Measurements from ENCODE around the gene CXCL11. TPM values are rescaled to one million over a fixed set of nuclear protein-coding genes. Genes with fewer than 3 reads are reported as not detected.

CXCL11 gene
- polyA plus RNA-seq (ENCODE audit: low read depth in 6 of 6) = not detected

GRCh38 chr4:76035799-76036380, at the start of gene CXCL11:
TSS of gene CXCL11 (minus strand) at chr4:76036070. CDS start at chr4:76035987, 83 bp downstream.
- H3K9me3 Mint-ChIP-seq = no peaks in the 10 kb centered on the region
- H3K4me3 Mint-ChIP-seq = no peak within 1 kb of the TSS
- no peak within 1 kb of the TSS for H3K27ac Mint-ChIP-seq
- no peak for DNase-seq
- no peaks in the 10 kb centered on the region for H3K36me3 Mint-ChIP-seq
- no peaks in the 10 kb centered on the region for H3K4me1 Mint-ChIP-seq
- ATAC-seq (ENCODE audit: low read depth in 2 of 2) = no peak
- H3K27me3 Mint-ChIP-seq = peaks cover 4 to 6% (median 5%) of the 10 kb centered on the region in 3 donors

GRCh38 chr4:76084542-76084941, 48.7 kb upstream of the CXCL11 start:
- Mint-ChIP-seq H3K27me3 (peaks cover 10 to 15% (median 12%) of the 10 kb centered on the region in 3 donors), H3K4me3 (no peak overlapping the region), H3K4me1 (peaks cover 0 to 2% (median 0%) of the 10 kb centered on the region in 3 donors), H3K36me3 (no peaks in the 10 kb centered on the region), H3K27ac (no peak overlapping the region), H3K9me3 (no peaks in the 10 kb centered on the region)
- no peak for DNase-seq
- no peak for ATAC-seq (ENCODE audit: low read depth in 2 of 2)

GRCh38 chr4:76083386-76083988, 47.6 kb upstream of the CXCL11 start:
- DNase-seq (no peak), ATAC-seq (ENCODE audit: low read depth in 2 of 2) (no peak)
- H3K9me3 Mint-ChIP-seq = no peaks in the 10 kb centered on the region
- no peak overlapping the region for H3K4me3 Mint-ChIP-seq
- H3K4me1 Mint-ChIP-seq = no peaks in the 10 kb centered on the region
- H3K27me3 Mint-ChIP-seq = peaks cover 16 to 20% (median 17%) of the 10 kb centered on the region in 3 donors
- no peak overlapping the region for H3K27ac Mint-ChIP-seq
- no peaks in the 10 kb centered on the region for H3K36me3 Mint-ChIP-seq

- ATAC-seq (ENCODE audit: low read depth in 2 of 2) (no peak), DNase-seq (no peak)
- peaks cover 10 to 22% (median 12%) of the 10 kb centered on the region in 3 donors for H3K27me3 Mint-ChIP-seq
- no peak overlapping the region for H3K4me3 Mint-ChIP-seq
- H3K9me3 Mint-ChIP-seq = no peaks in the 10 kb centered on the region
- H3K36me3 Mint-ChIP-seq = no peaks in the 10 kb centered on the region
- H3K4me1 Mint-ChIP-seq = no peaks in the 10 kb centered on the region
- H3K27ac Mint-ChIP-seq = no peak overlapping the region
Measured at GRCh38 chr4:76078033-76078613, 42.3 kb upstream of the CXCL11 start.

GRCh38 chr4:76074993-76075600, 39.2 kb upstream of the CXCL11 start:
- Mint-ChIP-seq H3K4me3 (no peak overlapping the region), H3K9me3 (no peaks in the 10 kb centered on the region), H3K4me1 (no peaks in the 10 kb centered on the region), H3K36me3 (no peaks in the 10 kb centered on the region), H3K27ac (no peak overlapping the region), H3K27me3 (peaks cover 10 to 12% (median 12%) of the 10 kb centered on the region in 3 donors)
- no peak for ATAC-seq (ENCODE audit: low read depth in 2 of 2)
- DNase-seq = no peak

- DNase-seq (no peak), ATAC-seq (ENCODE audit: low read depth in 2 of 2) (no peak)
- Mint-ChIP-seq H3K4me3 (no peak within 1 kb of the TSS), H3K36me3 (no peaks in the 10 kb centered on the region), H3K9me3 (no peaks in the 10 kb centered on the region), H3K4me1 (no peaks in the 10 kb centered on the region), H3K27me3 (peaks cover 7 to 10% (median 10%) of the 10 kb centered on the region in 3 donors), H3K27ac (no peak within 1 kb of the TSS)
Measured at GRCh38 chr4:76074468-76074867, 38.6 kb upstream of the CXCL11 start, which contains the start of gene ART3. TSS of gene ART3 (plus strand) at chr4:76074709. CDS start at chr4:76075890, 1,181 bp downstream.

GRCh38 chr4:76072760-76073159, 36.9 kb upstream of the CXCL11 start:
- no peak for ATAC-seq (ENCODE audit: low read depth in 2 of 2)
- H3K27me3 Mint-ChIP-seq = no peaks in the 10 kb centered on the region
- H3K4me3 Mint-ChIP-seq = no peak overlapping the region
- H3K27ac Mint-ChIP-seq = no peak overlapping the region
- H3K9me3 Mint-ChIP-seq = no peaks in the 10 kb centered on the region
- no peaks in the 10 kb centered on the region for H3K4me1 Mint-ChIP-seq
- no peaks in the 10 kb centered on the region for H3K36me3 Mint-ChIP-seq
- no peak for DNase-seq

GRCh38 chr4:76067652-76068286, 31.9 kb upstream of the CXCL11 start:
- Mint-ChIP-seq H3K4me3 (no peak overlapping the region), H3K36me3 (no peaks in the 10 kb centered on the region), H3K9me3 (no peaks in the 10 kb centered on the region), H3K27me3 (no peaks in the 10 kb centered on the region), H3K27ac (no peak overlapping the region), H3K4me1 (peaks cover 3 to 4% (median 4%) of the 10 kb centered on the region in 3 donors)
- DNase-seq (peak; percentile 71), ATAC-seq (ENCODE audit: low read depth in 2 of 2) (peak; percentile 92 to 98)

GRCh38 chr4:76066546-76066945, 30.7 kb upstream of the CXCL11 start:
- H3K27me3 Mint-ChIP-seq = no peaks in the 10 kb centered on the region
- H3K27ac Mint-ChIP-seq = no peak overlapping the region
- no peak for DNase-seq
- no peak for ATAC-seq (ENCODE audit: low read depth in 2 of 2)
- H3K4me1 Mint-ChIP-seq = peaks cover 10 to 14% (median 12%) of the 10 kb centered on the region in 3 donors
- H3K9me3 Mint-ChIP-seq = no peaks in the 10 kb centered on the region
- no peaks in the 10 kb centered on the region for H3K36me3 Mint-ChIP-seq
- no peak overlapping the region for H3K4me3 Mint-ChIP-seq

- H3K27ac Mint-ChIP-seq = peak overlapping the region in 5 of 6 donors; percentile 18 to 83 (median 74)
- H3K9me3 Mint-ChIP-seq = no peaks in the 10 kb centered on the region
- H3K27me3 Mint-ChIP-seq = no peaks in the 10 kb centered on the region
- DNase-seq (peak; percentile 66), ATAC-seq (ENCODE audit: low read depth in 2 of 2) (peak; percentile 99)
- H3K4me3 Mint-ChIP-seq = peak overlapping the region; percentile 1 to 76 (median 42)
- peaks cover 25 to 31% (median 29%) of the 10 kb centered on the region in 3 donors for H3K4me1 Mint-ChIP-seq
- no peaks in the 10 kb centered on the region for H3K36me3 Mint-ChIP-seq
Measured at GRCh38 chr4:76061982-76062381, 26.1 kb upstream of the CXCL11 start.

GRCh38 chr4:76061421-76061820, 25.6 kb upstream of the CXCL11 start:
- H3K36me3 Mint-ChIP-seq = no peaks in the 10 kb centered on the region
- H3K27me3 Mint-ChIP-seq = no peaks in the 10 kb centered on the region
- no peak for ATAC-seq (ENCODE audit: low read depth in 2 of 2)
- peak overlapping the region in 4 of 6 donors; percentile 6 to 83 (median 75) for H3K27ac Mint-ChIP-seq
- H3K4me3 Mint-ChIP-seq = peak overlapping the region in 7 of 8 donors; percentile 1 to 58 (median 20)
- no peaks in the 10 kb centered on the region for H3K9me3 Mint-ChIP-seq
- DNase-seq = no peak
- H3K4me1 Mint-ChIP-seq = peaks cover 25 to 31% (median 29%) of the 10 kb centered on the region in 3 donors

- Mint-ChIP-seq H3K4me3 (peak overlapping the region in 1 of 8 donors; percentile 32), H3K9me3 (no peaks in the 10 kb centered on the region), H3K27ac (peak overlapping the region in 1 of 6 donors; percentile 74), H3K27me3 (no peaks in the 10 kb centered on the region), H3K4me1 (peaks cover 25 to 33% (median 30%) of the 10 kb centered on the region in 3 donors), H3K36me3 (no peaks in the 10 kb centered on the region)
- ATAC-seq (ENCODE audit: low read depth in 2 of 2) (peak in 1 of 2 donors; percentile 22), DNase-seq (no peak)
Measured at GRCh38 chr4:76060506-76060905, 24.6 kb upstream of the CXCL11 start.

GRCh38 chr4:76059750-76060149, 23.9 kb upstream of the CXCL11 start:
- Mint-ChIP-seq H3K36me3 (no peaks in the 10 kb centered on the region), H3K9me3 (no peaks in the 10 kb centered on the region), H3K27ac (no peak overlapping the region), H3K27me3 (no peaks in the 10 kb centered on the region), H3K4me1 (peaks cover 33 to 41% (median 37%) of the 10 kb centered on the region in 3 donors), H3K4me3 (no peak overlapping the region)
- DNase-seq (no peak), ATAC-seq (ENCODE audit: low read depth in 2 of 2) (no peak)
